ENCODE data around the gene GPR141.

GRCh38 chr7:37657816-37658215, 25.8 kb upstream of the GPR141 start:
- TF ChIP-seq CTCF (IDR thresholded peaks at IDR 0.05; ENCODE audit: low read length) (no peak), EZH2 (optimal IDR thresholded peaks at IDR 0.05; ENCODE audit: low read depth, low read length) (no peak)

Measured in MM.1S (cell line).